K562 (cell line): ENCODE results near the gene KCNK6. TPM values are rescaled to one million over a fixed set of nuclear protein-coding genes. Genes with fewer than 3 reads are reported as not detected.

Experiments
- ATAC-seq: fragments of 200-7000 bp; cut with Tn5 transposase; 3 replicates; pipeline ENCODE4 v1.9.1; 2020; ENCODE audit warnings: moderate library complexity
- BruUV-seq: library from RNA; stranded (reverse); fragments of 400-500 nt; replicated peaks from 2 replicates; lab custom pipeline; 2021; lab: Mats Ljungman, UMichigan
- CTCF ChIA-PET: fragments of 300-600 bp; formaldehyde crosslinking; extraction: SDS; loops from one replicate; lab custom pipeline; 2021; ENCODE audit warnings: low intra/inter-chr PET ratio; lab: Yijun Ruan, JAX
- POLR2A ChIA-PET: fragments of 300-600, 350-650 bp; sonication (Branson Sonifier 250); formaldehyde crosslinking; extraction: SDS; loops from one replicate; lab custom pipeline; 2021; ENCODE audit warnings: antibody characterized with exemption, inconsistent platforms; lab: Yijun Ruan, JAX
- DNase-seq, 4 experiments: peaks; one replicate each; pipeline versions ENCODE4 v3.0.0 to v3.0.0-alpha.2; 2011 to 2018; ENCODE audit warnings: low spot score in 3 of 4, mixed read lengths in 3 of 4; ENCODE audit errors: extremely low read depth in 1 of 4
- FAIRE-seq: peaks from 2 replicates; lab custom pipeline; 2011; peaks lifted over from hg19 to GRCh38; lab: Jason Lieb, UNC
- H2AFZ ChIP-seq: 2 replicates; pipeline ENCODE4 v1.6.0; 2011; ENCODE audit warnings: low read depth, low read length, control low read depth, inconsistent platforms
- H3K27ac ChIP-seq: fragments of 200-600 bp; 3 replicates; pipeline ENCODE4 v1.8.0; 2011; ENCODE audit warnings: low read depth, mild to moderate bottlenecking, control low read depth, inconsistent platforms, low read length, moderate library complexity, mixed read lengths; ENCODE audit errors: extremely low read depth
- H3K27me3 ChIP-seq, 2 experiments: fragments of 300-600 bp in 1 of 2; 2 replicates in 1 of 2; 3 replicates in 1 of 2; pipeline versions ENCODE4 v1.6.0 to v1.8.0; 2011; ENCODE audit warnings: inconsistent platforms in 2 of 2, low read length in 2 of 2, mild to moderate bottlenecking in 1 of 2, mixed read lengths in 1 of 2, moderate library complexity in 1 of 2; ENCODE audit not compliant: control insufficient read depth in 2 of 2, insufficient read depth in 2 of 2
- H3K36me3 ChIP-seq: fragments of 300-600 bp; 3 replicates; pipeline ENCODE4 v1.8.0; 2011; ENCODE audit warnings: mild to moderate bottlenecking, low read length, inconsistent platforms; ENCODE audit not compliant: control insufficient read depth, insufficient read depth
- H3K4me1 ChIP-seq, 2 experiments: fragments of 200-600 bp in 1 of 2; replicated peaks in 1 of 2; 2 replicates in 1 of 2; 3 replicates in 1 of 2; pipeline versions ENCODE4 v1.5.1 to v1.8.0; 2011; ENCODE audit warnings: inconsistent platforms in 2 of 2, low read length in 2 of 2, mild to moderate bottlenecking in 1 of 2, mixed read lengths in 1 of 2, moderate library complexity in 1 of 2; ENCODE audit not compliant: control insufficient read depth in 2 of 2, insufficient read depth in 2 of 2
- H3K4me2 ChIP-seq: 2 replicates; pipeline ENCODE4 v1.6.1; 2011; ENCODE audit warnings: low read length, control low read depth, inconsistent platforms, mixed read lengths; ENCODE audit not compliant: insufficient read depth
- H3K4me3 ChIP-seq: fragments of 200-600 bp; sonication (generic), shearing (Covaris generic); 2 replicates; pipeline ENCODE4 v1.5.1; 2016; ENCODE audit warnings: control low read depth, inconsistent platforms
- H3K79me2 ChIP-seq: fragments of 200-600 bp; 3 replicates; pipeline ENCODE4 v1.8.0; 2011; ENCODE audit warnings: low read length, inconsistent platforms; ENCODE audit not compliant: control insufficient read depth, insufficient read depth
- H3K9ac ChIP-seq, 2 experiments: 2 replicates each; pipeline versions ENCODE4 v1.6.0 to v1.6.1; 2011; ENCODE audit warnings: low read depth in 2 of 2, low read length in 2 of 2, control low read depth in 1 of 2, inconsistent platforms in 1 of 2, mild to moderate bottlenecking in 1 of 2, mixed read lengths in 1 of 2; ENCODE audit not compliant: insufficient read depth in 1 of 2
- H3K9me1 ChIP-seq: one replicate; pipeline ENCODE4 v1.6.0; 2011; ENCODE audit warnings: inconsistent platforms, mild to moderate bottlenecking, low read length, moderate library complexity; ENCODE audit not compliant: control insufficient read depth, insufficient read depth
- H3K9me3 ChIP-seq: replicated peaks from 2 replicates; pipeline ENCODE4 v1.5.1; 2011; ENCODE audit warnings: low read depth, low read length, inconsistent platforms; ENCODE audit not compliant: control insufficient read depth, insufficient read depth
- H4K20me1 ChIP-seq: replicated peaks from 2 replicates; pipeline ENCODE4 v1.6.1; 2011; ENCODE audit warnings: low read length, inconsistent platforms, mixed read lengths; ENCODE audit not compliant: control insufficient read depth, insufficient read depth
- CC2D1A ChIP-seq: fragments of 450-650 bp; IDR thresholded peaks from 2 replicates; pipeline ENCODE4 v1.6.1; 2017; ENCODE audit warnings: mild to moderate bottlenecking
- EHMT2 ChIP-seq: fragments of 450-650 bp; IDR thresholded peaks from 2 replicates; pipeline ENCODE4 v1.6.1; 2018; ENCODE audit warnings: antibody characterized with exemption
- NFXL1 ChIP-seq: fragments of 450-650 bp; formaldehyde crosslinking; IDR thresholded peaks from 2 replicates; pipeline ENCODE4 v1.4.0; 2021; ENCODE audit warnings: mild to moderate bottlenecking
- SRSF7 ChIP-seq: fragments of 200-400 bp; formaldehyde crosslinking; optimal IDR thresholded peaks from 2 replicates; pipeline ENCODE3; 2017; ENCODE audit warnings: mild to moderate bottlenecking, low read depth, low read length
- ZNF140 ChIP-seq: fragments of 250-450 bp; sonication (Bioruptor Pico); IDR thresholded peaks from 2 replicates; pipeline ENCODE4 v1.8.0; 2021; ENCODE audit warnings: moderate library complexity, mild to moderate bottlenecking, inconsistent platforms
- WGBS: fragments of 100-300 bp; shearing (Covaris generic); methylation state at CpG from one replicate; pipeline ENCODE4 v1.1.6; 2016; ENCODE audit warnings: low coverage, mixed read lengths; ENCODE audit not compliant: insufficient coverage; ENCODE audit errors: missing lambda C conversion rate; 5-methylcytosine and 5-hydroxymethylcytosine counted together
- in situ Hi-C: fragments of 300-500 bp; cut with MboI; formaldehyde crosslinking; loops from 4 replicates; pipeline ENCODE4 v1.15.0; 2018; ENCODE audit warnings: inconsistent platforms, mixed read lengths
- intact Hi-C: fragments of 100-400 bp; cut with micrococcal nuclease; formaldehyde crosslinking; loops from 2 replicates; pipeline ENCODE4 v1.14.2; 2022
- polyA plus RNA-seq, 8 experiments: library from polyadenylated mRNA; depleted of rRNA in 4 of 8; stranded (reverse) in 5 of 8; unstranded in 3 of 8; fragments of >200 nt; fragmentation: Nextera tagmentation in 2 of 8; fragmentation: Illumina TruSeq in 1 of 8; extraction: Ambion mirVana in 2 of 8; extraction: Trizol in 1 of 8; gene quantifications; 2 replicates each; pipeline versions ENCODE4 v1.2.1 to v1.2.3, GENCODE V29; 2011 to 2014; ENCODE audit warnings: inconsistent platforms in 1 of 8, missing spikeins in 1 of 8
- total RNA-seq, 7 experiments: library from RNA; depleted of rRNA in 6 of 7; stranded (reverse); fragments of >200 nt in 6 of 7; fragmentation: Illumina TruSeq in 2 of 7; extraction: Trizol in 2 of 7; gene quantifications; 2 replicates each; pipeline versions ENCODE4 v1.2.1 to v1.2.3, GENCODE V29; 2011 to 2021; ENCODE audit warnings: low replicate concordance in 1 of 7

Gene KCNK6
- total and polyA plus RNA-seq, 9 of the 15 experiments (the other 6 are each of a cell fraction or from before 2014, with no cell fraction given) = 0.05 to 0.42 (median 0.15) TPM

DNA sequence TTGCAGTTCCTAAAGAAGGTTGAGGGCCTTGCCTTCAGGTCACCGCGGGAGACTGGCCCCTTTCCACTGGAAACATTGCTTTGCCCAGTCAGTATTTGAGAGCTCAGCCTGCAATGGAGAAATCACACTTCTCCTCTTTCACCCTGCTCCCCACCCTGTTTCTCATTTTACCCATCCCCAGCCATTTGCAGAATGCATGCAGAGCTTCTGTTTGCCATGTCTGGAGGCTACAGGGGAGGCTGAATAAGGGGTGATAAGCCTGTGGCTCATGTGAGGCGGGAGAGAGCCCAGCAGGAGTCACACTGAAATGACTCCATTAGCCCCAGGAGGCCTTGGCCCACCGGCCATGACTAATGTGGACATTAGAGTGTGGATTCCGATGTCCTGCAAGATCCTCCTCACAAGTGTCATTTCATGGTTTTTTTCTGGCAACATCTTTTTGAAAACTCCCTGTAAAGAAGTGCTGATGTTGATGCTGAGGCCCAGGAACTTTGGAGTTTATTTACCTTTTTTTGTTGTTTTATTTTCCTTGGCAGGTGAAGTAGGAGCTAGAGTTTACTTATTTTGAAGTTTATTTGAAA, 49.0 kb upstream of the KCNK6 start (continued):
- 0 out of 2 replicates have a peak, but pooled peaks have one; percentile 8 for TF ChIP-seq CC2D1A

DNA sequence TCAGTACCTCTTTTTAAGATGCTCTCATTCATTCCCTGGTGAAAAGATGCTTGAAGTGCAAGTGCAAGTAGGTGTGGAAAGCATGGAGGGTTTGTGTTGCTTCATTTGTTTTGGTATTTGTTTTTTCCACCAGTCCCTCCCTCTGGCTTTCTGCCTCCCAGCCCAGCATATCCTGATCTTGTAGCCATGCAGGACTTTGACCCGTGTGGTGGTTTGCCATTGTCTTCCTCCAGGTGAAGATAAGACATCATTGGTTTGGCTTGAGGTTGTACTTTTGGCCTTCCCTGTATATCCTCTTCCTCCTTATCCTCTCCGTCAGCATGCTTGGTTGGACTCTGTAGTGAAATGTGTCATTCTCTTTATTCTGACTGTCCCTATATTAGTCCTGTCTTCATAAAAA, 46.1 kb upstream of the KCNK6 start:
- H3K27ac ChIP-seq = no peak overlapping the region
- peak in 1 of 4 experiments; percentile 25 for DNase-seq
- CTCF ChIA-PET = no interaction called here
- 20% methylated on average over 2 of the region's 2 CpGs for WGBS
- no TSS peak for BruUV-seq
- H2AFZ ChIP-seq = peak overlapping the region; percentile 60
- intact Hi-C loops = no loop called here
- no peaks in the 10 kb centered on the region for H3K79me2 ChIP-seq
- no peaks in the 10 kb centered on the region for H3K36me3 ChIP-seq
- TF ChIP-seq SRSF7 (no peak), ZNF140 (no peak), NFXL1 (no peak), EHMT2 (0 out of 2 replicates have a peak, but pooled peaks have one; percentile 25)
- H3K4me2 ChIP-seq = no peak overlapping the region
- peaks cover 29 to 37% of the 10 kb centered on the region in 2 experiments for H3K4me1 ChIP-seq
- H3K9ac ChIP-seq = peak overlapping the region in 1 of 2 experiments; percentile 14; a peak in 1 of 4 replicates
- H4K20me1 ChIP-seq = no peaks in the 10 kb centered on the region
- no peaks in the 10 kb centered on the region for H3K27me3 ChIP-seq
- no peak for FAIRE-seq
- in situ Hi-C loops = no loop called here
- H3K4me3 ChIP-seq = no peak overlapping the region
- H3K9me1 ChIP-seq = no peaks in the 10 kb centered on the region
- POLR2A ChIA-PET = interaction anchor here (0.7 kb wide), 1 partner anchor 25 kb away, joined by 3 read pairs; no protein-coding TSS in a partner anchor
- ATAC-seq = no peak
- H3K9me3 ChIP-seq = no peaks in the 10 kb centered on the region
